Activated CD4-positive, CD25-positive, alpha-beta regulatory T cell treated with anti-CD3 and anti-CD28 coated beads, Interleukin-2, amount 50 U/mL, for 72 hours (primary cell): ENCODE measurements around the gene GRIP1.
"Not testable (repeated sequence)": the region's sequence is repeated elsewhere in the genome, so short reads cannot be mapped to it uniquely, and the experiment has no call there.

Experiments used
- DNase-seq: peaks from one replicate; pipeline ENCODE4 v3.0.0; 2021

The GRIP1 gene

GRCh38 chr12:66516561-66516960 is 162.3 kb downstream of the GRIP1 start:
- no peak for DNase-seq

GRCh38 chr12:66516133-66516532 is 162.7 kb downstream of the GRIP1 start:
- DNase-seq: no peak

GRCh38 chr12:66514581-66514980 is 164.3 kb downstream of the GRIP1 start:
- no peak for DNase-seq

- no peak for DNase-seq
These were observed 170.9 kb downstream of the GRIP1 start for GRCh38 chr12:66508025-66508424.

GRCh38 chr12:66503746-66504145 is 175.1 kb downstream of the GRIP1 start:
- no peak for DNase-seq

GRCh38 chr12:66502911-66503310 is 176.0 kb downstream of the GRIP1 start:
- DNase-seq: no peak

GRCh38 chr12:66500841-66501240 is 178.0 kb downstream of the GRIP1 start:
- DNase-seq: no peak

- DNase-seq: no peak
These were observed 178.8 kb downstream of the GRIP1 start for GRCh38 chr12:66500091-66500490.

- no peak for DNase-seq
These were observed 179.9 kb downstream of the GRIP1 start for GRCh38 chr12:66499000-66499399.

- DNase-seq: not testable (repeated sequence)
These were observed 180.8 kb downstream of the GRIP1 start for GRCh38 chr12:66498059-66498458.

GRCh38 chr12:66497008-66497897 is 181.6 kb downstream of the GRIP1 start:
- no peak for DNase-seq

- no peak for DNase-seq
These were observed 182.3 kb downstream of the GRIP1 start for GRCh38 chr12:66496595-66496994.

GRCh38 chr12:66495709-66496108 is 183.2 kb downstream of the GRIP1 start:
- DNase-seq: no peak

- DNase-seq: no peak
These were observed 185.1 kb downstream of the GRIP1 start for GRCh38 chr12:66493819-66494218.

GRCh38 chr12:66491853-66492252 is 187.0 kb downstream of the GRIP1 start:
- DNase-seq: no peak

- DNase-seq: no peak
These were observed 196.3 kb downstream of the GRIP1 start for GRCh38 chr12:66482351-66483203.

GRCh38 chr12:66467932-66468331 is 210.9 kb downstream of the GRIP1 start:
- no peak for DNase-seq

GRCh38 chr12:66461331-66461730 is 217.5 kb downstream of the GRIP1 start:
- no peak for DNase-seq

GRCh38 chr12:66459944-66460482 is 218.9 kb downstream of the GRIP1 start:
- DNase-seq: no peak

GRCh38 chr12:66456612-66457011 is 222.3 kb downstream of the GRIP1 start:
- no peak for DNase-seq

GRCh38 chr12:66453844-66454243 is 225.0 kb downstream of the GRIP1 start:
- DNase-seq: no peak

GRCh38 chr12:66453120-66453519 is 225.8 kb downstream of the GRIP1 start:
- DNase-seq: no peak

GRCh38 chr12:66449531-66449930 is 229.3 kb downstream of the GRIP1 start:
- no peak for DNase-seq

- DNase-seq: no peak
These were observed 231.2 kb downstream of the GRIP1 start for GRCh38 chr12:66447643-66448042.
